ENCODE measurements around the gene DCAF11.

Gene DCAF11

GRCh38 chr14:24087004-24087403, 27.6 kb upstream of the DCAF11 start:
- TF ChIP-seq CTCF (IDR thresholded peaks at IDR 0.05), result no peak

GRCh38 chr14:24088095-24088494, 26.5 kb upstream of the DCAF11 start:
- TF ChIP-seq CTCF (IDR thresholded peaks at IDR 0.05), result no peak

GRCh38 chr14:24089890-24090289, 24.7 kb upstream of the DCAF11 start:
- no peak for TF ChIP-seq CTCF (IDR thresholded peaks at IDR 0.05)

GRCh38 chr14:24092110-24092504, 22.5 kb upstream of the DCAF11 start:
- no peak for TF ChIP-seq CTCF (IDR thresholded peaks at IDR 0.05)

- TF ChIP-seq CTCF (IDR thresholded peaks at IDR 0.05), result no peak
Measured at GRCh38 chr14:24092505-24093206, 21.9 kb upstream of the DCAF11 start.

- no peak for TF ChIP-seq CTCF (IDR thresholded peaks at IDR 0.05)
Measured at GRCh38 chr14:24093207-24093900, 21.2 kb upstream of the DCAF11 start.

GRCh38 chr14:24093901-24094840, 20.4 kb upstream of the DCAF11 start, which contains the start of gene PCK2:
TSS of gene PCK2 (plus strand) at chr14:24094311. CDS start at chr14:24094406, 95 bp downstream.
- TF ChIP-seq CTCF (IDR thresholded peaks at IDR 0.05), result no peak
